GM12878 (cell line): ENCODE measurements around the gene CSF3. TPM values are rescaled to one million over a fixed set of nuclear protein-coding genes. Genes with fewer than 3 reads are reported as not detected.

Source experiments
- ATAC-seq: fragments of 200-7000 bp; cut with Tn5 transposase; 3 replicates; pipeline ENCODE4 v1.9.1; 2020; ENCODE audit warnings: mild to moderate bottlenecking, moderate library complexity
- BruUV-seq: library from RNA; stranded (reverse); fragments of 400-500 nt; replicated peaks from 2 replicates; lab custom pipeline; 2021; lab: Mats Ljungman, UMichigan
- CTCF ChIA-PET: fragments of 300-600 bp; sonication (Branson Sonifier 250); formaldehyde crosslinking; extraction: SDS; loops from one replicate; lab custom pipeline; 2021; ENCODE audit warnings: inconsistent platforms; lab: Yijun Ruan, JAX
- POLR2A ChIA-PET: fragments of 350-600 bp; formaldehyde crosslinking; extraction: SDS; loops from one replicate; lab custom pipeline; 2021; ENCODE audit warnings: inconsistent platforms; lab: Charles Lee
- RAD21 ChIA-PET: fragments of 300-600 bp; sonication (Branson Sonifier 250); formaldehyde crosslinking; loops from one replicate; lab custom pipeline; 2023; ENCODE audit warnings: antibody characterized with exemption; ENCODE audit not compliant: unreplicated experiment; lab: Charles Lee
- SMC1A ChIA-PET: fragments of 300-600 bp; sonication (Branson Sonifier 250); formaldehyde crosslinking; loops from one replicate; lab custom pipeline; 2023; ENCODE audit not compliant: unreplicated experiment, uncharacterized antibody; lab: Charles Lee
- DNase-seq: peaks from one replicate; pipeline ENCODE4 v3.0.0-alpha.2; 2011; ENCODE audit warnings: low read depth, low spot score
- FAIRE-seq: peaks from 3 replicates; lab custom pipeline; 2011; peaks lifted over from hg19 to GRCh38; lab: Jason Lieb, UNC
- H2AFZ ChIP-seq: 2 replicates; pipeline ENCODE4 v1.6.0; 2011; ENCODE audit warnings: low read depth, low read length, control low read depth; ENCODE audit not compliant: control insufficient read depth
- H3K27ac ChIP-seq: 2 replicates; pipeline ENCODE4 v1.5.1; 2011; ENCODE audit warnings: control low read depth; ENCODE audit not compliant: control insufficient read depth, insufficient read depth
- H3K27me3 ChIP-seq, 2 experiments: replicated peaks in 1 of 2; 2 replicates each; pipeline versions ENCODE4 v1.6.0 to v1.6.1; 2011; ENCODE audit warnings: low read length in 1 of 2; ENCODE audit not compliant: control insufficient read depth in 2 of 2, insufficient read depth in 2 of 2
- H3K36me3 ChIP-seq, 2 experiments: 2 replicates each; pipeline ENCODE4 v1.5.1; 2011; ENCODE audit warnings: low read length in 1 of 2; ENCODE audit not compliant: control insufficient read depth in 2 of 2, insufficient read depth in 2 of 2
- H3K4me1 ChIP-seq: 2 replicates; pipeline ENCODE4 v1.6.1; 2011; ENCODE audit warnings: mild to moderate bottlenecking, low read length, moderate library complexity, mixed read lengths; ENCODE audit not compliant: control insufficient read depth, insufficient read depth
- H3K4me2 ChIP-seq: 2 replicates; pipeline ENCODE4 v1.6.0; 2011; ENCODE audit warnings: control low read depth; ENCODE audit not compliant: control insufficient read depth, insufficient read depth
- H3K4me3 ChIP-seq: fragments of 200-600 bp; sonication (generic); 2 replicates; pipeline ENCODE4 v1.5.1; 2016
- H3K79me2 ChIP-seq: 2 replicates; pipeline ENCODE4 v1.6.0; 2011; ENCODE audit warnings: low read length; ENCODE audit not compliant: control insufficient read depth, insufficient read depth
- H3K9ac ChIP-seq: 2 replicates; pipeline ENCODE4 v1.8.0; 2011; ENCODE audit warnings: low read length, control low read depth, mixed read lengths; ENCODE audit not compliant: control insufficient read depth, insufficient read depth
- H3K9me3 ChIP-seq: replicated peaks from 3 replicates; pipeline ENCODE4 v1.5.1; 2011; ENCODE audit warnings: mild to moderate bottlenecking, low read length; ENCODE audit not compliant: control insufficient read depth, insufficient read depth
- H4K20me1 ChIP-seq: 2 replicates; pipeline ENCODE4 v1.6.0; 2011; ENCODE audit not compliant: control insufficient read depth, insufficient read depth
- CBX5 ChIP-seq: sonication (generic); IDR thresholded peaks from 2 replicates; pipeline ENCODE4 v1.6.1; 2016; ENCODE audit warnings: low read depth, moderate library complexity, mild to moderate bottlenecking, inconsistent platforms
- EZH2 ChIP-seq: IDR thresholded peaks from 2 replicates; pipeline ENCODE4 v1.6.1; 2012; ENCODE audit warnings: low read depth, mild to moderate bottlenecking, control low read depth, inconsistent platforms, low read length, borderline replicate concordance; ENCODE audit not compliant: control insufficient read depth
- IKZF2 ChIP-seq, 2 experiments: fragments of 450-650 bp; IDR thresholded peaks; 2 replicates each; pipeline ENCODE4 v1.6.1; 2017; ENCODE audit warnings: mild to moderate bottlenecking in 2 of 2, moderate library complexity in 2 of 2
- PML ChIP-seq: IDR thresholded peaks from 2 replicates; pipeline ENCODE4 v1.6.1; 2012; ENCODE audit warnings: low read length, inconsistent platforms
- POLR2AphosphoS5 ChIP-seq: IDR thresholded peaks from 2 replicates; pipeline ENCODE4 v1.6.1; 2011; ENCODE audit warnings: mild to moderate bottlenecking, low read length, inconsistent platforms
- TARDBP ChIP-seq: IDR thresholded peaks from 2 replicates; pipeline ENCODE4 v1.6.1; 2016; ENCODE audit warnings: borderline replicate concordance
- WGBS: methylation state at CpG from one replicate; pipeline ENCODE4 v1.1.6; 2016; ENCODE audit warnings: low lambda C conversion rate; ENCODE audit not compliant: insufficient replicate concordance, insufficient coverage; ENCODE audit errors: missing lambda C conversion rate; 5-methylcytosine and 5-hydroxymethylcytosine counted together
- in situ Hi-C: fragments of 300-500 bp; cut with MboI; formaldehyde crosslinking; loops from 9 replicates; pipeline ENCODE4 v1.14.3; 2018; ENCODE audit warnings: mixed read lengths
- intact Hi-C: fragments of 100-400 bp; cut with micrococcal nuclease; formaldehyde crosslinking; loops from one replicate; pipeline ENCODE4 v1.14.2; 2022; ENCODE audit not compliant: unreplicated experiment
- polyA plus RNA-seq, 11 experiments: library from polyadenylated mRNA; depleted of rRNA in 4 of 11; unstranded in 6 of 11; stranded (reverse) in 5 of 11; fragments of >200 nt; fragmentation: Nextera tagmentation in 4 of 11; fragmentation: Illumina TruSeq in 1 of 11; extraction: Ambion mirVana in 4 of 11; extraction: Trizol in 1 of 11; gene quantifications; 1 replicate in 1 of 11; 2 replicates in 10 of 11; pipeline versions ENCODE4 v1.2.1 to v1.2.3, GENCODE V29; 2011 to 2016; ENCODE audit warnings: inconsistent platforms in 2 of 11, missing spikeins in 2 of 11, low read depth in 1 of 11
- total RNA-seq, 4 experiments: library from RNA; depleted of rRNA in 3 of 4; stranded (reverse); fragments of >200 nt in 3 of 4; fragmentation: Illumina TruSeq in 1 of 4; extraction: Trizol in 1 of 4; gene quantifications; 2 replicates each; pipeline versions ENCODE4 v1.2.1 to v1.2.3, GENCODE V29; 2013 to 2021
- TF ChIP-seq, protein P1 (sequence below): fragments of 450-650 bp; IDR thresholded peaks from 2 replicates; pipeline ENCODE4 v1.6.1; 2016; ENCODE audit warnings: mild to moderate bottlenecking
- TF ChIP-seq, protein P2 (sequence below): fragments of 450-650 bp; IDR thresholded peaks from 2 replicates; pipeline ENCODE4 v1.6.1; 2017; ENCODE audit warnings: mild to moderate bottlenecking
- TF ChIP-seq, protein P3 (sequence below): fragments of 450-650 bp; IDR thresholded peaks from 2 replicates; pipeline ENCODE4 v1.6.1; 2017; ENCODE audit warnings: low read depth, mild to moderate bottlenecking, moderate library complexity

The CSF3 gene
- total and polyA plus RNA-seq, 10 of the 15 experiments (the other 5 are each of a cell fraction or from before 2014, with no cell fraction given) = 0.09 to 0.28 (median 0.12) TPM; not detected in 5

- FAIRE-seq = no peak
- WGBS = 97% methylated on average over 2 of the region's 2 CpGs
- Histone ChIP-seq H3K4me2 (no peak overlapping the region), H3K27ac (no peak overlapping the region), H3K79me2 (no peaks in the 10 kb centered on the region), H3K36me3 (peaks cover 0 to 2% of the 10 kb centered on the region in 2 experiments; a peak in 1 of 4 replicates), H3K4me3 (no peak overlapping the region)
- no peak for TF ChIP-seq CBX5
- TF ChIP-seq EZH2 = no peak
- no peak for TF ChIP-seq IKZF2 (IDR thresholded peaks at IDR 0.05)
- TF ChIP-seq, protein P1, sequence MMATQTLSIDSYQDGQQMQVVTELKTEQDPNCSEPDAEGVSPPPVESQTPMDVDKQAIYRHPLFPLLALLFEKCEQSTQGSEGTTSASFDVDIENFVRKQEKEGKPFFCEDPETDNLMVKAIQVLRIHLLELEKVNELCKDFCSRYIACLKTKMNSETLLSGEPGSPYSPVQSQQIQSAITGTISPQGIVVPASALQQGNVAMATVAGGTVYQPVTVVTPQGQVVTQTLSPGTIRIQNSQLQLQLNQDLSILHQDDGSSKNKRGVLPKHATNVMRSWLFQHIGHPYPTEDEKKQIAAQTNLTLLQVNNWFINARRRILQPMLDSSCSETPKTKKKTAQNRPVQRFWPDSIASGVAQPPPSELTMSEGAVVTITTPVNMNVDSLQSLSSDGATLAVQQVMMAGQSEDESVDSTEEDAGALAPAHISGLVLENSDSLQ = no peak
- TF ChIP-seq, protein P2, sequence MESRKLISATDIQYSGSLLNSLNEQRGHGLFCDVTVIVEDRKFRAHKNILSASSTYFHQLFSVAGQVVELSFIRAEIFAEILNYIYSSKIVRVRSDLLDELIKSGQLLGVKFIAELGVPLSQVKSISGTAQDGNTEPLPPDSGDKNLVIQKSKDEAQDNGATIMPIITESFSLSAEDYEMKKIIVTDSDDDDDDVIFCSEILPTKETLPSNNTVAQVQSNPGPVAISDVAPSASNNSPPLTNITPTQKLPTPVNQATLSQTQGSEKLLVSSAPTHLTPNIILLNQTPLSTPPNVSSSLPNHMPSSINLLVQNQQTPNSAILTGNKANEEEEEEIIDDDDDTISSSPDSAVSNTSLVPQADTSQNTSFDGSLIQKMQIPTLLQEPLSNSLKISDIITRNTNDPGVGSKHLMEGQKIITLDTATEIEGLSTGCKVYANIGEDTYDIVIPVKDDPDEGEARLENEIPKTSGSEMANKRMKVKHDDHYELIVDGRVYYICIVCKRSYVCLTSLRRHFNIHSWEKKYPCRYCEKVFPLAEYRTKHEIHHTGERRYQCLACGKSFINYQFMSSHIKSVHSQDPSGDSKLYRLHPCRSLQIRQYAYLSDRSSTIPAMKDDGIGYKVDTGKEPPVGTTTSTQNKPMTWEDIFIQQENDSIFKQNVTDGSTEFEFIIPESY = no peak
- TF ChIP-seq, protein P3, sequence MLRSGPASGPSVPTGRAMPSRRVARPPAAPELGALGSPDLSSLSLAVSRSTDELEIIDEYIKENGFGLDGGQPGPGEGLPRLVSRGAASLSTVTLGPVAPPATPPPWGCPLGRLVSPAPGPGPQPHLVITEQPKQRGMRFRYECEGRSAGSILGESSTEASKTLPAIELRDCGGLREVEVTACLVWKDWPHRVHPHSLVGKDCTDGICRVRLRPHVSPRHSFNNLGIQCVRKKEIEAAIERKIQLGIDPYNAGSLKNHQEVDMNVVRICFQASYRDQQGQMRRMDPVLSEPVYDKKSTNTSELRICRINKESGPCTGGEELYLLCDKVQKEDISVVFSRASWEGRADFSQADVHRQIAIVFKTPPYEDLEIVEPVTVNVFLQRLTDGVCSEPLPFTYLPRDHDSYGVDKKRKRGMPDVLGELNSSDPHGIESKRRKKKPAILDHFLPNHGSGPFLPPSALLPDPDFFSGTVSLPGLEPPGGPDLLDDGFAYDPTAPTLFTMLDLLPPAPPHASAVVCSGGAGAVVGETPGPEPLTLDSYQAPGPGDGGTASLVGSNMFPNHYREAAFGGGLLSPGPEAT = no peak
- TF ChIP-seq POLR2AphosphoS5 = no peak
- TF ChIP-seq TARDBP = no peak
- no peak for TF ChIP-seq PML
- TF ChIP-seq, all 136 proteins: peak for 0
- Histone ChIP-seq H2AFZ (no peak overlapping the region), H3K27me3 (no peaks in the 10 kb centered on the region), H3K9ac (no peak overlapping the region), H4K20me1 (no peaks in the 10 kb centered on the region), H3K9me3 (no peaks in the 10 kb centered on the region), H3K4me1 (no peaks in the 10 kb centered on the region)
- intact Hi-C loops = no loop called here
- no TSS peak for BruUV-seq
- SMC1A ChIA-PET = interaction anchor here (0.7 to 2.9 kb wide), 2 partner anchors 45 to 174 kb away, joined by 4 to 7 read pairs; no protein-coding TSS in a partner anchor
- ATAC-seq (no peak), DNase-seq (no peak)
- in situ Hi-C loops = no loop called here
- POLR2A ChIA-PET = interaction anchor here (1.0 kb wide), 1 partner anchor 13 kb away, joined by 3 read pairs; the partner anchor contains the start of gene MED24
- CTCF ChIA-PET = interaction anchor here (0.9 to 2.6 kb wide), 6 partner anchors 13 to 128 kb away, joined by 3 to 9 read pairs (median 3); no protein-coding TSS in a partner anchor
- RAD21 ChIA-PET = no interaction called here
Observed at GRCh38 chr17:40041196-40041595, 26.0 kb downstream of the CSF3 start.
